ENCODE results near the gene SET. TPM values are rescaled to one million over a fixed set of nuclear protein-coding genes. Genes with fewer than 3 reads are reported as not detected.
A peak's percentile ranks its signal among the peaks of the same experiment; 100 is the strongest.

The SET gene, protein sequence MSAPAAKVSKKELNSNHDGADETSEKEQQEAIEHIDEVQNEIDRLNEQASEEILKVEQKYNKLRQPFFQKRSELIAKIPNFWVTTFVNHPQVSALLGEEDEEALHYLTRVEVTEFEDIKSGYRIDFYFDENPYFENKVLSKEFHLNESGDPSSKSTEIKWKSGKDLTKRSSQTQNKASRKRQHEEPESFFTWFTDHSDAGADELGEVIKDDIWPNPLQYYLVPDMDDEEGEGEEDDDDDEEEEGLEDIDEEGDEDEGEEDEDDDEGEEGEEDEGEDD
- total RNA-seq (2021; fragmentation: NEBNext Ultra II Directional; extraction: Animal tissue kit (Norgen Biotek cat#: 25700)) = 1,327 and 1,345 TPM in 2 replicates
- 466 and 513 TPM in 2 replicates for polyA plus RNA-seq (2011; rRNA removed)
- polyA plus RNA-seq (2011; cell fraction: cytosol; rRNA removed) = 383 TPM
- polyA plus RNA-seq (2011; cell fraction: nucleus; rRNA removed) = 93.4 TPM
- polyA plus RNA-seq (2012, experiment 1 of 2) = 759 to 1,315 TPM (median 835 TPM) in 4 replicates
- 163 TPM for polyA plus RNA-seq (2012, experiment 2 of 2)
- 862 TPM for polyA plus RNA-seq (2013, experiment 1 of 2)
- polyA plus RNA-seq (2013, experiment 2 of 2) = 900 TPM
- polyA minus RNA-seq (2011; rRNA and poly(A)+ RNA removed) = 245 and 251 TPM in 2 replicates
- 1,111 TPM for polyA minus RNA-seq (2011; cell fraction: cytosol; rRNA and poly(A)+ RNA removed)
- polyA minus RNA-seq (2011; cell fraction: nucleus; rRNA and poly(A)+ RNA removed) = 200 TPM
- long read RNA-seq, experiment 1, transcript SET-201 (8 exons, 2,915 nt) = minor isoform, 29 of 1,204 reads
- long read RNA-seq, experiment 1, transcript SET-204 (8 exons, 2,850 nt) = major isoform, 53 of 1,204 reads
- long read RNA-seq, experiment 1, partial matches to known transcripts = 1,099 of 1,204 reads
- long read RNA-seq, experiment 1, other reads (novel, unspliced or antisense) = 23 of 1,204 reads
- long read RNA-seq, experiment 2, transcript SET-204 (8 exons, 2,850 nt) = major isoform, 539 of 632 reads
- long read RNA-seq, experiment 2, partial matches to known transcripts = 68 of 632 reads
- long read RNA-seq, experiment 2, other reads (novel, unspliced or antisense) = 21 of 632 reads

- Histone ChIP-seq H3K79me1 (ENCODE audit: low read depth, low read length) (peaks cover 8% of the 10 kb centered on the region; the same call in 1 of the 2 replicates), H3K36me3 (ENCODE audit: control insufficient read depth in 2 of 4, insufficient read depth in 4 of 4, low read length in 3 of 4) (peaks cover 13 to 55% (median 25%) of the 10 kb centered on the region in 4 experiments), H4K8ac (ENCODE audit: extremely low read depth, insufficient read depth, low read length) (peak within 1 kb of the TSS; percentile 90; the same call in 1 of the 2 replicates), H2BK120ac (replicated peaks; ENCODE audit: low read depth, low read length) (no peak within 1 kb of the TSS), H4K5ac (ENCODE audit: insufficient read length, low read depth, low read length) (peak within 1 kb of the TSS; percentile 90), H2AK5ac (ENCODE audit: low read depth, low read length) (0 out of 2 replicates have a peak within 1 kb of the TSS, but pooled peaks have one; percentile 11), H2BK5ac (ENCODE audit: low read depth, low read length) (peak within 1 kb of the TSS; percentile 93), H2BK12ac (ENCODE audit: low read depth, low read length) (peak within 1 kb of the TSS; percentile 32; the same call in 1 of the 2 replicates), H3K27ac (ENCODE audit: low read depth, low read length) (peak within 1 kb of the TSS; percentile 86), H3K56ac (replicated peaks; ENCODE audit: insufficient read length, low read depth, low read length) (peak within 1 kb of the TSS; percentile 42), H3K4me1 (replicated peaks in 1 of 4; ENCODE audit: control insufficient read depth in 3 of 4, insufficient read depth in 4 of 4, low read length in 3 of 4) (peaks cover 6 to 15% (median 8%) of the 10 kb centered on the region in 4 experiments; a peak in 6 of 7 replicates), H2BK15ac (ENCODE audit: low read length) (no peak within 1 kb of the TSS; the same call in 1 of the 2 replicates), H3K23ac (ENCODE audit: insufficient read length) (no peak within 1 kb of the TSS), H4K91ac (replicated peaks; ENCODE audit: insufficient read length, low read length) (peak within 1 kb of the TSS; percentile 49), H3K14ac (ENCODE audit: insufficient read length) (no peak within 1 kb of the TSS), H3K9ac (replicated peaks in 1 of 4; ENCODE audit: extremely low read depth in 1 of 4, low read depth in 3 of 4, low read length in 3 of 4) (peak within 1 kb of the TSS; percentile 84 to 99 (median 88)), H2AFZ (ENCODE audit: low read length) (no peak within 1 kb of the TSS), H3K4ac (replicated peaks; ENCODE audit: insufficient read length, low read depth, low read length) (no peak within 1 kb of the TSS), H3K27me3 (replicated peaks in 1 of 4; ENCODE audit: control insufficient read depth in 3 of 4, extremely low read depth in 1 of 4, insufficient read depth in 3 of 4, low read length in 3 of 4) (no peaks in the 10 kb centered on the region), H3K18ac (ENCODE audit: extremely low read depth, low read length) (peak within 1 kb of the TSS; percentile 49), H3K23me2 (ENCODE audit: low read depth, low read length) (peaks cover 24% of the 10 kb centered on the region), H3K4me3 (ENCODE audit: extremely low read depth in 1 of 4, insufficient read depth in 2 of 4, low read depth in 3 of 4, low read length in 4 of 4) (peak within 1 kb of the TSS; percentile 82 to 96 (median 92)), H2BK20ac (ENCODE audit: low read length) (no peak within 1 kb of the TSS), H3K9me3 (ENCODE audit: insufficient read depth in 2 of 2, low read depth in 1 of 2, low read length in 1 of 2) (no peaks in the 10 kb centered on the region), H4K20me1 (replicated peaks in 1 of 2; ENCODE audit: control insufficient read depth in 1 of 2, insufficient read depth in 2 of 2, low read length in 2 of 2) (peaks cover 31 to 36% of the 10 kb centered on the region in 2 experiments), H3K4me2 (ENCODE audit: insufficient read depth in 1 of 2, low read depth in 2 of 2, low read length in 2 of 2) (peak within 1 kb of the TSS; percentile 90 to 100), H3K79me2 (ENCODE audit: control insufficient read depth in 1 of 2, insufficient read depth in 2 of 2, low read length in 2 of 2) (peaks cover 40 to 81% of the 10 kb centered on the region in 2 experiments)
- peak; percentile 80 to 92 for DNase-seq (ENCODE audit: low read depth in 1 of 2, low spot score in 2 of 2)
- ChIA-PET CTCF (ENCODE audit: partially characterized antibody) (interaction anchor here (0.6 to 1.8 kb wide), 4 partner anchors 13 to 126 kb away, joined by 3 to 5 read pairs (median 4); partner anchors contain the start of gene PKN3), POLR2A (ENCODE audit: partially characterized antibody) (interaction anchor here (0.9 to 46.1 kb wide), 11 partner anchors 7 to 392 kb away, joined by 3 to 1197 read pairs (median 9); partner anchors contain the start of genes DOLPP1, DYNC2I2, PKN3 and SET)
- 7% methylated on average over 25 of the region's 93 CpGs; no CpG with 5 or more reads in 1 of the 2 experiments for WGBS, 2 experiments (ENCODE audit: extremely low coverage in 1 of 2, insufficient coverage in 1 of 2, insufficient read length in 1 of 2, insufficient replicate concordance in 2 of 2, low coverage in 1 of 2, low lambda C conversion rate in 2 of 2, missing lambda C conversion rate in 1 of 2)
- no peak for FAIRE-seq
- TF ChIP-seq ATF3 (IDR thresholded peaks at IDR 0.05; ENCODE audit: insufficient read depth, low read depth, low read length) (no peak), SIN3A (conservative IDR thresholded peaks at IDR 0.05 in 1 of 2, IDR thresholded peaks at IDR 0.05 in 1 of 2; ENCODE audit: low read depth in 1 of 2, low read length in 2 of 2) (no peak; a peak in 1 of 4 replicates), YY1 (IDR thresholded peaks at IDR 0.05; ENCODE audit: low read depth, low read length) (no peak; the same call in 1 of the 2 replicates), JUN (IDR thresholded peaks at IDR 0.05; ENCODE audit: low read depth, low read length) (no peak), CHD1 (IDR thresholded peaks at IDR 0.05; ENCODE audit: low read depth, low read length) (no peak)
Measured at GRCh38 chr9:128688501-128689292, at the start of gene SET. Gene SET, plus strand, starts transcription at chr9:128689222. Its CDS starts 361 bp downstream, at chr9:128689583.

Data from H1 (cell line).